T-helper 1 cell treated with Interleukin-12 subunit alpha and Interleukin-12 subunit beta and Interleukin-4 antibody, amounts not matched to agents 30 μg/mL and 1 μg/mL, for 36 hours (primary cell): ENCODE data around the gene FRMD1.

ENCODE experiments used
- H3K27ac Mint-ChIP-seq: one replicate; pipeline ENCODE4 v1.8.0; 2021; ENCODE audit warnings: mild to moderate bottlenecking, mixed read lengths
- H3K27me3 Mint-ChIP-seq: one replicate; pipeline ENCODE4 v1.8.0; 2021; ENCODE audit warnings: low read depth, mixed read lengths
- H3K36me3 Mint-ChIP-seq: one replicate; pipeline ENCODE4 v1.8.0; 2021; ENCODE audit warnings: low read depth, mixed read lengths
- H3K4me1 Mint-ChIP-seq: one replicate; pipeline ENCODE4 v1.8.0; 2021; ENCODE audit warnings: low read depth, mixed read lengths
- H3K4me3 Mint-ChIP-seq: one replicate; pipeline ENCODE4 v1.8.0; 2021; ENCODE audit warnings: mild to moderate bottlenecking, moderate library complexity, mixed read lengths
- H3K9me3 Mint-ChIP-seq: one replicate; pipeline ENCODE4 v1.8.0; 2021; ENCODE audit warnings: mixed read lengths

FRMD1 gene

DNA sequence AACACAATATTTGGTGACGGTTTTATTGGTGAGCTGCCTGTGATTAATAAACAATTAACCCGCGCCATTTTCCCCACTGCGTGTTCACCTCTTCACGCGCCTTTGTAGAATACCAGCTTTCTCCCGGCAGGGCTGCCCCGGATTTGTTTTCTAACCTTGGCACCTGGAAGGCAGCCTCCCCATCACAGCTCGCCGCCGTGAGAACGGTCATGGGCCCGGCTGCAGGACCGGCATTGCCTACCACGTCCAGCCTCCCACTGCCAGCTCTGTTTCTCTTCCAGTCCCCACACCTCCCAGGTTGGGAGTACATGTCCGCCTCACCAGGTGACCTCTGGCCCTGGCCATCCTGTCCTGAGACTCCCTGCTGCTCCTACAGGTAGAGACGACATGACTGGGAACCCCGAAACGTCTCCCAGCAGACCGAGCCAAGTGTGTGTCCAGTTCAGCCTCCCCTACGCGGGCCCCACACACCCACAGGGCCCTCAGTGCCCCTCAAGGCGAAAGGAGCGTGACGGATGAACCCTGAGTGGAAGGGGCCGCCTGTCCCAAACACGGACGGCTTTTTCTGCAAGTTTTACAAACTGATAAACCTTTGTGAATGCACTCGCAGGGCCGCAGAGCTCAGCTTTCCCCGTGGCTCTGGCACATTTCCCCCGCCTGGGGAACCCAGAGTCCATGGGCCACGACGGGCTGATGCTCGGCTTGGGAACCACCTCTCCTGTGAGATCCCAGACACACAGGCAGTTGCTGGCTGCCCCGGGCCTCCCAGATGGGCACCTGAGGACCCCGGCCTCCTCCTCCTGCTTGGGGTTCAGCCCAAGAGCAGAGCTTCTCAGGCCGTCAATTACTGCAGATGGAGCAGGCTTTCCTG is 25.7 kb downstream of the FRMD1 start:
- Mint-ChIP-seq H3K9me3 (no peaks in the 10 kb centered on the region), H3K4me3 (no peak overlapping the region), H3K36me3 (no peaks in the 10 kb centered on the region), H3K27ac (no peak overlapping the region), H3K27me3 (no peaks in the 10 kb centered on the region), H3K4me1 (no peaks in the 10 kb centered on the region)

DNA sequence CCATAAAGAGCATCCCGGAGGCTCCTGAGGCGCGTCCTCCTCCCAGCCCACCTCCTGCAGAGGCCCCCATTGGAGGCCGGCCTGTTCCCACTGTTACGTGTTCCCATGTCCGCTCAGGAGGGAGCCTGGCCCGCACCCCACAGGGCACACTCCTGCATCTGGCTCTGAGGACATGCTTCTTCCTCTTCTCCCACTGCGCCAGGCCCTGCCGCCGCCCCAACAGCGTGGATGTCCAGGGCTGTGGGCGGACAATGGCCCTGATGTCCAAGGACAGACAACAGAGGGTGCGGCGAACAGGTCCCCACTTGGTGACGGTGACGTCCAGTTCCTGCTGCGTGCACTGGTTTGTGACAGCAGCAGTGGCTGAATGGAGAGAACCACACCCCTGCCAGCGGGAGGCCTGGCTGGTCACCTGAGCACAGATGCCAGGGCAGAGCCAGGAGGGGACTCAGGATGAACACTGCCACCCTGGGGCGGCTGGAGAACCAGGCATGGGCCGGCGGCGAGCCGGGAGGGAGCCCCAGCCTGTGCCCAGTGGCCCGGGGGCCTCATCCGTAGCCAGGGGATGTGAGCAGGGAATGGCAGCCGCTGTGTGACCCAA is 26.6 kb downstream of the FRMD1 start:
- Mint-ChIP-seq H3K4me3 (no peak overlapping the region), H3K27me3 (no peaks in the 10 kb centered on the region), H3K9me3 (no peaks in the 10 kb centered on the region), H3K36me3 (no peaks in the 10 kb centered on the region), H3K4me1 (no peaks in the 10 kb centered on the region), H3K27ac (no peak overlapping the region)

DNA sequence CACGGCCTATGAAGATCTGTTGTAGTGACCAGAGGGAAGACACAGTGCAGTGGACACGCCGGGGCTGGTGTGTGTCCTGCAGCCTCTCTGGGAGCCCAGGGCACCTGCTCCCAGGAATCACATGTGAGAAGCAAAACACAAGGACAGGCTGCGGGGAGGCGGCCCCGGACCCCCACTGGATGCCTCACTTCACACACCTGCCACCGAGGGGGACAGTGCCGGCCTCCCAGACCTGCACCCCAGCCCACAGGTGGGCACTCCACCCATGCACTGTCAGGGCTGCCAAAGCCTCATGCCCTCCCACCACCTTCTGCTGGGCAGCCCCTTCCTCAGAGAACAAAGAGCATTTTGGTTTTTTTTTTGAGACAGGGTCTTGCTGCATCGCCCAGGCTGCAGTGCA is 27.4 kb downstream of the FRMD1 start:
- H3K27ac Mint-ChIP-seq, result no peak overlapping the region
- no peaks in the 10 kb centered on the region for H3K9me3 Mint-ChIP-seq
- no peak overlapping the region for H3K4me3 Mint-ChIP-seq
- no peaks in the 10 kb centered on the region for H3K27me3 Mint-ChIP-seq
- no peaks in the 10 kb centered on the region for H3K4me1 Mint-ChIP-seq
- no peaks in the 10 kb centered on the region for H3K36me3 Mint-ChIP-seq

DNA sequence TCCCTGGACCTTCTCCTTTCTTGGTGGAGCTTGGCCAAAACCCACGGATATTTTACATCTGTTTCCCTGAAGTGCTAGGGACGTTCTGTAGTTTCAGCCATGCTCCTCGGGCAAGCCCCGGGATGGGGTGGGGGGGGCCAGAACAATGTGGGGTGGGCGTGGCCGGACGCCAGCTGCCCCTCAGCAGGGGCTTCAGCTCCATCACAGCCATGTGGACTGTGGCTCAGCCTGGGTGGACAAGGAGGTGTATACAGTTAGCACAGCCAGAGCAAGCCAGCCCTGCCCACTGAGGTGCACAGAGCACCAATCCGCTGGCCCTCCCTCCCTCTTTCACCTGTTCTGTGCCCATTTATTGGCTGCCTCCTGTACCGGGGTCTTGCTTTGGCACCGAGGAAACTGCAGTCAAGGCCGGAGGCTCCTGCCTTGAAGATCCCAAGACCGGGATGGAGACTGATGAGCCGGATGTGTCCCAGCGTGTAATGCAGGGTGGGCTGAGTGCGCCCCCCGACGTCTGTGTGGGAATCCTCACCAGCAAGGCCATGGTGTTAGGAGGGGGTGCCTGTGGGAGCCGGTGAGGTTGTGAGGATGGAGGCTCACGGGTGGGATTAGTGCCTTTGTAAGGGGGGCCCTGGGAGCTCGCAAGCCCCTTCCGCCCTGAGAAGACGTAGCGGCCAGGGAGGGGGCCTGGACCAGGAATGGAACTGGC is 28.0 kb downstream of the FRMD1 start:
- no peaks in the 10 kb centered on the region for H3K4me1 Mint-ChIP-seq
- no peaks in the 10 kb centered on the region for H3K9me3 Mint-ChIP-seq
- no peaks in the 10 kb centered on the region for H3K27me3 Mint-ChIP-seq
- H3K36me3 Mint-ChIP-seq, result no peaks in the 10 kb centered on the region
- no peak overlapping the region for H3K4me3 Mint-ChIP-seq
- H3K27ac Mint-ChIP-seq, result no peak overlapping the region

DNA sequence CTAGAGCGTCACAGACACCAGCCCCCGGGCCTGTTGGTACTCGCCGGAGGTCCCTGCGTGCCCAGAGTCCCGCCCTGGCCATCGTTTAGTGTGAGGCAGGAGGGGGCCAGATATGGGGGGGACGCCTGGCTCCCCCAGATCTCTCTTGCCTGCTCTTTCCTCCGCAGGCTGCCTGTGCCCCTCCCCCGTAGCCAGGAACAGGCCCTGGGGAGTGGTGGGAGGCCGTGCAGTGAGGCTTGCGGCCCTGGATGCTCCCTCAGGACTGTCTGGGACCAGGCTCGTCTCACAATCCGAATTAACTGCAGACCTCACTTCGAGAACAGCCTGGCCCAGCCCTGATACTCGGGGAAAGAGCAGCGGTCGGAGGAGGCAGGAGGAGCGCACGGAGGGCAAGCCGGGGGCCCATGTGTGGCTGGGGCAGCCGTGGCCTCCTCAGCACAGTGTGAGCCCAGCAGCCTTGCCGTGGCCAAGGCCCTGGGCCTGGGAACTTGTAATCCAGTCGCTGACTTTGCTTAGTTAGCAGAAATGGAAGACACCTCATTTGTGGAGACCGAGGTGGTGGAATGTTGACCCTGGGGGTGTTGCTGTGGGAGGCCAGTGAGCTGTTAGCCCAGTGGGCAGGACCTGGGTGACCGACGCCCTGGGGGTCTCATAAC is 28.7 kb downstream of the FRMD1 start:
- Mint-ChIP-seq H3K36me3 (no peaks in the 10 kb centered on the region), H3K4me1 (no peaks in the 10 kb centered on the region), H3K4me3 (no peak overlapping the region), H3K27me3 (no peaks in the 10 kb centered on the region), H3K27ac (no peak overlapping the region), H3K9me3 (no peaks in the 10 kb centered on the region)

DNA sequence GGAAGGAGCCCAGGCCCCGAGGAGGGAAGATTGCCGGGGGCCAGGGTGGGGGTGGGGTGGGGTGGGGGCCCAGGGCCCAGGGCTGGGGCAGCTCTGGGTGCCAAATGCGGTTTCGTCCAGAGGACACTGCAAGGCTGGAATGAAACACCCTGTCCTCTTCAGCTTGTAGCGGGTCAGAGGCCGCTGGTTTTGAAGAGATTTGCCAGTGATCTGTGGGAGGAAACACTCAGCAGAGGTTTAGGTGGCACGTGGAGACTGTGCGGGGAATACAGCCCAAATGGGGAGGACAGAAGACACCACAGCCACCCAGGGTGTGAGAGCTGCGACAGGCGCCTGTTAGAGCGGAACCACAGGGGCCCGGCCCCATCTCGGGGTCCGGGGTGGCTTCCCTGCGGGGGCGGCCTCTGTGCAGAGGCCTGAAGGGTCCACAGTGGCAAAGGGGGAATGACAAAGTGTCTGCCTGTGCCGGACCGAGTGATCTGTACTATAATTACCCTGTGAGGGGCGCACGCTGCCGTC is 29.2 kb downstream of the FRMD1 start:
- Mint-ChIP-seq H3K36me3 (no peaks in the 10 kb centered on the region), H3K9me3 (no peaks in the 10 kb centered on the region), H3K27ac (no peak overlapping the region), H3K27me3 (no peaks in the 10 kb centered on the region), H3K4me3 (no peak overlapping the region), H3K4me1 (no peaks in the 10 kb centered on the region)

DNA sequence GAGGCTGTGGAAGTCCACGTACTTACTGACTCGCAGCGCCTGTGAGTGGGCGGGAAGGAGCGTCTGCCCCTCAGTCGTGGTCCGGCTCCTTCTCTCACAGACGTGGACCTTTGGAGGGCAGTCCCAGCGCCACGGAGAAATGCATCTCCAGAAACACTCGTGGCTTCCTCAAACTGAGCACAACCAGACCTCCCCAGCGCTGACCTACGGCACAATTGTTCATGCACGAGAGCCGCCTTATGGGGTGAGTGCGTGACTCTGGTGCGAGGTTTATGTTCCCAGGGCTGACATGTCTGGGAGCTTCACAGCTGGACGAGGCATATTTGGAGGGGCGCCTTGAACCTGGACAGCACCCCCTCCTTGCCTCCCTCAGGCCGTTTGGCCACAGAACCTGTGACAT is 29.7 kb downstream of the FRMD1 start:
- H3K4me1 Mint-ChIP-seq, result no peaks in the 10 kb centered on the region
- H3K9me3 Mint-ChIP-seq, result no peaks in the 10 kb centered on the region
- no peak overlapping the region for H3K4me3 Mint-ChIP-seq
- H3K36me3 Mint-ChIP-seq, result no peaks in the 10 kb centered on the region
- no peak overlapping the region for H3K27ac Mint-ChIP-seq
- H3K27me3 Mint-ChIP-seq, result no peaks in the 10 kb centered on the region

DNA sequence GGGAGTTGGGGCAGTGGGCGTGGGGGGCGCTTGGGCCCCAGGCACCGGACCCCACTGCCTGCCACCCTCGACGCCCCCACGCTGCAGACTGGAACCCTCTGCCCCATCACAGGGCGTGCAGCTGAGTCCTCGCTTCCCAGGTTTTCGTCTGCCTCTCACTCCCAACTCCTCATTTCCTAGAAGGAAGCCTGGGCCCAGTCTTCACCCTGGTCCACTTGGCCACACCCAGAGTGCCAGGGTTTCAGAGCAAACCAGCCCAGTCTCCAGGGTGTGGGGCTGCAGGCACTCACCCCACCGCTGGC is 30.3 kb downstream of the FRMD1 start:
- Mint-ChIP-seq H3K4me3 (no peak overlapping the region), H3K27me3 (no peaks in the 10 kb centered on the region), H3K4me1 (no peaks in the 10 kb centered on the region), H3K9me3 (no peaks in the 10 kb centered on the region), H3K27ac (no peak overlapping the region), H3K36me3 (no peaks in the 10 kb centered on the region)

DNA sequence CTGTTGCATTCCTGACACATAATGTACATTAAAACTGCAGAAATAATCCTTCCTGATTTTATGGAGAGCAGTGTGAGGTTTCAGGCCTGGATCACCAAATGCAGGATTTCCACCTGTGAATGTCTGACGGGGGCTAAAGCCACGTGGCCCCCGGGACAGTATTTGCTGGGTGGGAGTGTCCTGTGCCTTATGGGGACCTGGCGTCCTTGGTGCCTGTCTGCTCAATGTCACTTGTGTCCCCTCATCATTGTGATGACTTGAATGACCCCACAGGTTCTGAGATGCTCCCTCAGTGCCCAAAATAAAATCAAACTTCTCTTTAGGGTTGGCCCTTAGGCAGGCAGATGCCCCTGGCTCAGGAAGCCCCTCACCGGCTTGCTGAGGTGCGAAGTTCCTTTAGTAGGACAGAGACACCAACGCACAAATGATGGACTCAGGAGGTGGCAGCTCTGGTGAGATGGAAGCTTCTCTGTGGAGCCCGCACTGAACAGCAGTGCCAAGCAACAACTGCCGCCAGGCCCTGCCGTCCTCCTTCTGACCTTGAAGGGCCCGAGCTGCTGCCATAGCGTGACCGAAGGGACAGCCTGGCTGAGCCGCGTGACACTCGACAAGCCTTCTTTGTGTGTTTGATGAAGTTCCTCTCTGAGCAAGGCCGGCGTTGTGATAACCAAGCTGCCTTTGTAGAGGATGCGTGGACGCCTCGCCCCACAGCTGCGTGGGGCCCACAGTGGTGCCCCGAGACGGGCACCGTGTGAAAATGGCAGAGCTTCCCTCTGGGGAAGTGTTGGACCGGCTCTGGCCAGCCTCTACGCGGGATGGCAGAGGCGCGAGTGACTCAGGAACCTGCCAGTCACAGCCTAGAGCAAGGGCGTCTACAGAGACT is 30.9 kb downstream of the FRMD1 start:
- H3K27me3 Mint-ChIP-seq, result no peaks in the 10 kb centered on the region
- no peak overlapping the region for H3K27ac Mint-ChIP-seq
- H3K4me3 Mint-ChIP-seq, result no peak overlapping the region
- H3K4me1 Mint-ChIP-seq, result no peaks in the 10 kb centered on the region
- no peaks in the 10 kb centered on the region for H3K36me3 Mint-ChIP-seq
- H3K9me3 Mint-ChIP-seq, result no peaks in the 10 kb centered on the region

DNA sequence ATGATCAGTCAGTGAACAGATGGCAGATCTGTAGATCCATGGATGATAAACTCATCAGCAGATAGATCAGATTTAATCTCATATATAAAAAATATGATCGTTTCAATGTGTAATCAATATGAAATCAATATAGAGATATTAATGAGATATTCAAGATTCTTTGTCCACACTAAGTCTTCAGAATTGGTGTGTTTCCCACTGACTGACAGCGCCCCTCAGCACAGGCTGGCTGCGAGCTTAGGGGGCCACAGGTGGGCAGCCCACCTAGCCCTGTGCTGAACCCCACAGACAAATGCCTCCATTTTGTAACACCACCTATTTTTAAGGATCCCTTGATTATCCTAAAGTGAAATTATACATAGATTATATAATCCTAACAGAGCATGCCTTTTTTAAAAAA is 32.3 kb downstream of the FRMD1 start:
- no peaks in the 10 kb centered on the region for H3K27me3 Mint-ChIP-seq
- no peaks in the 10 kb centered on the region for H3K4me1 Mint-ChIP-seq
- no peaks in the 10 kb centered on the region for H3K9me3 Mint-ChIP-seq
- no peak overlapping the region for H3K27ac Mint-ChIP-seq
- H3K4me3 Mint-ChIP-seq, result no peak overlapping the region
- no peaks in the 10 kb centered on the region for H3K36me3 Mint-ChIP-seq

DNA sequence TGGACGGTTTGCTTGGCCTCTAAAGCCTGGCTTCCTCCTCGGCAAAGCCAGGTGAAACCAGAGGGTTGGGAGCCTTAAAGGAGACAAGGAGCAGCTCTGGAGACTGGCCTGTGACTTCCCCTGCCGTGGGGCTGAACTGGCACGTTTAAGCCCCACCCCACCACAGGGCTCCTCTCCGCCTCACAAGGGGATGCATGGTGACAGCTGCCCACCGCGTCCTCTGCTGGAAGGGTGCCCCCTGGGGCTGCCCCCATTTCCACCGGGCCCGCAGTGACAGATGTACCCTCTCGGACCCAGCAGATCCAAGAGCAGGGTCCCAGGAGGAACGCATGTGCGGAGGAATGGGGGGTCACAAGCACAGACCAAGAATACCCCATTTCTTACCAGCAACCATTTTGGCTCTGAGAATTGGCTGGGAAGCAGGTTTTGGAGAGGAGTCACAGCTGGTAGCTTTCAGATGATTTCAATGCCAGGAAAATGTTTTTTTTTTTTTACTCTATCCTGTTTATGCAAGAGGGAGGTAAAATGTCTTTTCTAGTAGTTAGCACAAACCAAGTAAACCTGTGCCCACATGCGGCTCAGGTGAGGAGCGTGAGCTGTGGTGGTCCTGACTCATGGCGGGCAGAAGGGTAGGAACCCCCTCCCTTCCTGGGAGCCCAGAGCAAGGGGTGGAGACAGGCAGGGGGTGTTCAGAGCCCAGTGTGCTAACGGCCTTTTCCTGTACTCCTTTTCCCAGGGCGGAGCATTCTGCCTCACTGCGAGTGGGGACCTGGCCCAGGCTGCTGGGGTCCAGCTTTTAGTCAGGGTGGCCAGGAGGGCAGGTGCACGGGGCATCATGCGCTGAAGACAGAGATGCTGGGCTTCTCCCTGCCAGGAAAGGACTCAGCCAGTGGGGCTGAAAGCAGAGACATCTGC is 33.0 kb downstream of the FRMD1 start:
- Mint-ChIP-seq H3K9me3 (no peaks in the 10 kb centered on the region), H3K27me3 (no peaks in the 10 kb centered on the region), H3K36me3 (no peaks in the 10 kb centered on the region), H3K4me1 (no peaks in the 10 kb centered on the region), H3K4me3 (no peak overlapping the region), H3K27ac (no peak overlapping the region)

DNA sequence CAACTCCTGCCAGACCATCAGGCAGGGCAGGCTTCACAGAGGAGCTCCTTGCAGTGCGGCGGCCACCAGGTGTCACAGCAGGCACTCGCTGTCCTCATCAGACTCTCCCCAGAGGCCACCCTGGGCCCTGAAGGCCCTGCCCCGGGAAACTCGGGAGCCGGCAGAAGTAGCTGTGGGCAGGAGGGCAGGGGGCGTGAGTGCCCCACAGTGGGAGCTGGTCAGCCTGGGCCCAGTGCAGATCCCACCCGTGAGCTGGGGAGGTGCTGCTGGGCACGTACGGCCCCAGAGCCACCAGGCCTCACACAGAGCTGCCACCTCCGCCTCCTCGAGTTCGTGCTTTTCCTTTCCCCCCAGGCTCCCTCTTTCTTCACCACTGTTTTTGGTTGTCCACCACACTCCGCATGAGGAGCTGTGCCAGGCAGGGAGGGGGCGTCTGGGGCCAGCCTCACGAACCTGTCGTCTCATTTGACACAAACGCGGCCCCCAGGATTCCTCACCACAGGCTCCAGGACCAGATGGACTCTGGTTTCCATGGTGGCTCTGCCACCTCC is 33.8 kb downstream of the FRMD1 start:
- Mint-ChIP-seq H3K9me3 (peaks cover 3% of the 10 kb centered on the region), H3K4me1 (no peaks in the 10 kb centered on the region), H3K27me3 (no peaks in the 10 kb centered on the region), H3K4me3 (no peak overlapping the region), H3K36me3 (no peaks in the 10 kb centered on the region), H3K27ac (no peak overlapping the region)

DNA sequence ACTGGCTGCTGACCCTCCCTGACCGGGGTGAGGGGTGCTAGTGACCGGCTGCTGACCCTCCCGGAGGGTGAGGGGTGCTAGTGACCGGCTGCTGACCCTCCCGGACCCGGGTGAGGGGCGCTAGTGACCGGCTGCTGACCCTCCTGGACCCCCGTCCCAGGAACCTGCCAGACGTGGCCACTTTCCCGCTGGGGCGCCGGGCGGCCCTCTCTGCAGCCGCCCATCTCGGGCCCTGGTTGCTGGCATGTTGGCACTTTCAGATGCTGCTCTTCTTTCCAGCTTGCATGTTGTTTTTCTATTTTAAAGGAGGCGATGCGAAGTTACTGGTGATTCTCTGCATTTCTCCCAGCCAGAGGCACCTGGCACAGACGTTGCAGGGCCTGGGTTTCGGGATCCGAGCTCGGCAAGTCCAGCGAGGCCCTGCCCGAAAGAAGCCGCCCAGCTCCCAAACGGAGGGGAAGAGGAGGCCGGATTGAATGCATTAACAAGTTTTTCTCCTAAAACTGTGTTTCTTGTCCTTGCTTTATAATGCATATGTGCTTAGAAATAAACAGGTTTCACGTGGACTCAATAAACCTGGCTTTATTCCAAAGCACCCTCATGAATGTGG is 34.4 kb downstream of the FRMD1 start:
- Mint-ChIP-seq H3K27ac (no peak overlapping the region), H3K36me3 (no peaks in the 10 kb centered on the region), H3K27me3 (no peaks in the 10 kb centered on the region), H3K4me3 (no peak overlapping the region), H3K4me1 (no peaks in the 10 kb centered on the region), H3K9me3 (peaks cover 9% of the 10 kb centered on the region)
